HEK293 (cell line): ENCODE results near the gene FBH1.

Experiments used
- EGR2 ChIP-seq: fragments of 450-650 bp; formaldehyde crosslinking; IDR thresholded peaks from 2 replicates; pipeline ENCODE4 v1.5.1; 2016; ENCODE audit warnings: low read depth, missing biosample characterization, missing genetic modification characterization
- ELK4 ChIP-seq: IDR thresholded peaks from 2 replicates; pipeline ENCODE4 v1.6.1; 2011; ENCODE audit warnings: mild to moderate bottlenecking, low read depth, low read length, borderline replicate concordance
- GLIS1 ChIP-seq: fragments of 450-650 bp; formaldehyde crosslinking; IDR thresholded peaks from 2 replicates; pipeline ENCODE4 v1.5.1; 2016; ENCODE audit warnings: missing biosample characterization, missing genetic modification characterization
- TRIM28 ChIP-seq: IDR thresholded peaks from 2 replicates; pipeline ENCODE4 v1.6.1; 2011; ENCODE audit warnings: low read length, control low read depth, borderline replicate concordance
- WT1 ChIP-seq: fragments of 450-650 bp; formaldehyde crosslinking; IDR thresholded peaks from 2 replicates; pipeline ENCODE4 v1.5.1; 2016; ENCODE audit warnings: missing biosample characterization, missing genetic modification characterization
- YY2 ChIP-seq: fragments of 450-650 bp; formaldehyde crosslinking; IDR thresholded peaks from 2 replicates; pipeline ENCODE4 v1.5.1; 2016; ENCODE audit warnings: missing biosample characterization, missing genetic modification characterization
- ZBTB20 ChIP-seq: fragments of 450-650 bp; formaldehyde crosslinking; IDR thresholded peaks from 2 replicates; pipeline ENCODE4 v1.5.1; 2016; ENCODE audit warnings: missing biosample characterization, missing genetic modification characterization
- ZEB2 ChIP-seq: fragments of 450-650 bp; formaldehyde crosslinking; IDR thresholded peaks from 2 replicates; pipeline ENCODE4 v1.5.1; 2016; ENCODE audit warnings: missing biosample characterization, missing genetic modification characterization
- ZIC2 ChIP-seq: fragments of 450-650 bp; formaldehyde crosslinking; IDR thresholded peaks from 2 replicates; pipeline ENCODE4 v1.5.1; 2016; ENCODE audit warnings: missing biosample characterization, missing genetic modification characterization
- ZNF121 ChIP-seq: fragments of 450-650 bp; formaldehyde crosslinking; IDR thresholded peaks from 2 replicates; pipeline ENCODE4 v1.5.1; 2016; ENCODE audit warnings: missing biosample characterization, missing genetic modification characterization
- ZNF146 ChIP-seq: fragments of 450-650 bp; formaldehyde crosslinking; IDR thresholded peaks from 2 replicates; pipeline ENCODE4 v1.5.1; 2016; ENCODE audit warnings: missing biosample characterization, missing genetic modification characterization
- ZNF184 ChIP-seq: fragments of 450-650 bp; IDR thresholded peaks from 2 replicates; pipeline ENCODE4 v1.5.1; 2018; ENCODE audit warnings: missing biosample characterization, mild to moderate bottlenecking, missing genetic modification characterization
- ZNF223 ChIP-seq: fragments of 450-650 bp; formaldehyde crosslinking; IDR thresholded peaks from 2 replicates; pipeline ENCODE4 v1.5.1; 2016; ENCODE audit warnings: missing biosample characterization, missing genetic modification characterization
- ZNF341 ChIP-seq: fragments of 450-650 bp; formaldehyde crosslinking; IDR thresholded peaks from 2 replicates; pipeline ENCODE4; 2016; ENCODE audit warnings: low read depth, missing biosample characterization, missing genetic modification characterization
- ZNF394 ChIP-seq: fragments of 450-650 bp; formaldehyde crosslinking; IDR thresholded peaks from 2 replicates; pipeline ENCODE4 v1.5.1; 2016; ENCODE audit warnings: missing biosample characterization, missing genetic modification characterization, mild to moderate bottlenecking, moderate library complexity, borderline replicate concordance
- ZNF513 ChIP-seq: fragments of 450-650 bp; IDR thresholded peaks from 2 replicates; pipeline ENCODE4 v1.5.1; 2018; ENCODE audit warnings: missing biosample characterization, missing genetic modification characterization
- ZNF600 ChIP-seq: fragments of 450-650 bp; formaldehyde crosslinking; IDR thresholded peaks from 2 replicates; pipeline ENCODE4 v1.5.1; 2016; ENCODE audit warnings: missing biosample characterization, missing genetic modification characterization
- ZNF660 ChIP-seq: fragments of 450-650 bp; IDR thresholded peaks from 2 replicates; pipeline ENCODE4 v1.5.1; 2018; ENCODE audit warnings: missing biosample characterization, mild to moderate bottlenecking, missing genetic modification characterization
- ZNF707 ChIP-seq: fragments of 450-650 bp; formaldehyde crosslinking; IDR thresholded peaks from 2 replicates; pipeline ENCODE4 v1.5.1; 2016; ENCODE audit warnings: missing biosample characterization, missing genetic modification characterization
- ZNF76 ChIP-seq: fragments of 450-650 bp; formaldehyde crosslinking; IDR thresholded peaks from 2 replicates; pipeline ENCODE4; 2016; ENCODE audit warnings: low read depth, missing biosample characterization, missing genetic modification characterization, borderline replicate concordance
- ZNF785 ChIP-seq: fragments of 450-650 bp; formaldehyde crosslinking; IDR thresholded peaks from 2 replicates; pipeline ENCODE4 v1.5.1; 2016; ENCODE audit warnings: missing biosample characterization, missing genetic modification characterization
- ZNF792 ChIP-seq: fragments of 450-650 bp; formaldehyde crosslinking; IDR thresholded peaks from 2 replicates; pipeline ENCODE4 v1.5.1; 2016; ENCODE audit warnings: missing biosample characterization, missing genetic modification characterization
- ZSCAN16 ChIP-seq: fragments of 450-650 bp; formaldehyde crosslinking; IDR thresholded peaks from 2 replicates; pipeline ENCODE4 v1.5.1; 2016; ENCODE audit warnings: missing biosample characterization, missing genetic modification characterization
- TF ChIP-seq, protein P1 (sequence below): fragments of 450-650 bp; formaldehyde crosslinking; conservative IDR thresholded peaks from 2 replicates; pipeline ENCODE4 v1.5.1; 2016; ENCODE audit warnings: low read depth, missing biosample characterization, missing genetic modification characterization
- TF ChIP-seq, protein P2 (sequence below): fragments of 450-650 bp; formaldehyde crosslinking; IDR thresholded peaks from 2 replicates; pipeline ENCODE4 v1.5.1; 2016; ENCODE audit warnings: missing biosample characterization, missing genetic modification characterization
- TF ChIP-seq, protein P3 (sequence below): sonication (generic); formaldehyde crosslinking; IDR thresholded peaks from 2 replicates; pipeline ENCODE4 v1.8.1; 2022; ENCODE audit warnings: mild to moderate bottlenecking, moderate library complexity, missing genetic modification reagents

The FBH1 gene

DNA sequence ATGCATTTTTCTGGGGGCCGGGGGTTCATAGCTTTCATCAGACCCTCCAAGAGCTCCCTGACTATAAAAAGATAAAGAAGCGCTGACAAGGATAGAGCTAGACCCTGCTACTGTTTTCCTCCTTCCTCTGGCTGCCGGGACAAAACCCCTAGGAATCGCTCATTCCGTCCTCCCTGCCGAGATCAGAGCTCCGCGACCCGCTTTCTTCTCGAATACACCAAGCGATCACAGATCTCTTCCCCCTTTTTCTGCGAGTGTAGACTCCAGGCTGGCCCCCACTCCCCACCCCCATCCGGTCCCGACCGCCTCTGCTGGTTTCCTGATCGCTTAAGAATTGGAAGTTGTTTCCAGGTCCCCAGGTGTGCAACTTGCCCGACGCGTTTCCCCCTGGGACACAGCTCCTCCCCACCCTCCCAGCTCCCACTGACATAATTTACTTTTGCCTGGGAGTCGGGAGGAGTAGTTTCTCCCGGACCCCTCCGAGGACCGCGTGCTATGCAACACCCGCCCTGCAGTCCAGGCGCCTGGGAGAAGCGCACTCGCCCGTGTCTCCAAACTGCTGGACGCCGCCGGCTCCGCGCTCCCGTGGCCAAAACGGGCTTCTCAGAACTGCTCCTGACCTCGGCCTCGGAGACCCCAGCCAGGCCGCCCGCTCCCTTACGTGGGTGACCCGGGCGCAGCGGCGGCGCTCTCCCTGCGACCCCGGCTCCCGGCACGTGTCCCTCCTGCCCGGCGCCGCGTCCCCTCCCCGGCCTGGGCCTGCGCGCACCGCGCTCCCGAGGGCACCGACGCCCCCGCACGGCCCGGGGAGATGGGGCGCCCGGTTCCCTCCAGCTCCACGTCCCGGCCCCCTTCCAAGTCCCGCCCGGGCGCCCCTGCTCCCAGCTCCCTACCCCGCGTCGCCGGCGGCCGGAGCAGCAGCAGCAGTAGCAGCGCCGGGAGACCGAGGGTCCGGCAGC lies 86.7 kb downstream of the FBH1 start (continued):
- TF ChIP-seq ELK4, result no peak
- peak; percentile 13; the same call in 1 of the 2 replicates for TF ChIP-seq GLIS1 (tag by site-specific recombination)
- TF ChIP-seq ZNF223, result no peak
- TF ChIP-seq TRIM28, result no peak
- TF ChIP-seq ZNF660 (tag by site-specific recombination), result 0 out of 2 replicates have a peak, but pooled peaks have one; percentile 36
- TF ChIP-seq ZSCAN16 (tag by site-specific recombination), result no peak
- no peak for TF ChIP-seq EGR2 (tag by site-specific recombination)
- TF ChIP-seq ZNF785 (tag by site-specific recombination), result no peak
- no peak for TF ChIP-seq ZNF146 (tag by site-specific recombination)
- 0 out of 2 replicates have a peak, but pooled peaks have one; percentile 40 for TF ChIP-seq ZNF600
- TF ChIP-seq ZNF121 (tag by site-specific recombination), result no peak
- TF ChIP-seq ZNF792 (tag by site-specific recombination), result no peak
- no peak for TF ChIP-seq ZNF184 (tag by site-specific recombination)
- TF ChIP-seq ZNF76 (tag by site-specific recombination), result 0 out of 2 replicates have a peak, but pooled peaks have one; percentile 51
- TF ChIP-seq WT1 (tag by site-specific recombination), result peak; percentile 27
- TF ChIP-seq, protein P1, sequence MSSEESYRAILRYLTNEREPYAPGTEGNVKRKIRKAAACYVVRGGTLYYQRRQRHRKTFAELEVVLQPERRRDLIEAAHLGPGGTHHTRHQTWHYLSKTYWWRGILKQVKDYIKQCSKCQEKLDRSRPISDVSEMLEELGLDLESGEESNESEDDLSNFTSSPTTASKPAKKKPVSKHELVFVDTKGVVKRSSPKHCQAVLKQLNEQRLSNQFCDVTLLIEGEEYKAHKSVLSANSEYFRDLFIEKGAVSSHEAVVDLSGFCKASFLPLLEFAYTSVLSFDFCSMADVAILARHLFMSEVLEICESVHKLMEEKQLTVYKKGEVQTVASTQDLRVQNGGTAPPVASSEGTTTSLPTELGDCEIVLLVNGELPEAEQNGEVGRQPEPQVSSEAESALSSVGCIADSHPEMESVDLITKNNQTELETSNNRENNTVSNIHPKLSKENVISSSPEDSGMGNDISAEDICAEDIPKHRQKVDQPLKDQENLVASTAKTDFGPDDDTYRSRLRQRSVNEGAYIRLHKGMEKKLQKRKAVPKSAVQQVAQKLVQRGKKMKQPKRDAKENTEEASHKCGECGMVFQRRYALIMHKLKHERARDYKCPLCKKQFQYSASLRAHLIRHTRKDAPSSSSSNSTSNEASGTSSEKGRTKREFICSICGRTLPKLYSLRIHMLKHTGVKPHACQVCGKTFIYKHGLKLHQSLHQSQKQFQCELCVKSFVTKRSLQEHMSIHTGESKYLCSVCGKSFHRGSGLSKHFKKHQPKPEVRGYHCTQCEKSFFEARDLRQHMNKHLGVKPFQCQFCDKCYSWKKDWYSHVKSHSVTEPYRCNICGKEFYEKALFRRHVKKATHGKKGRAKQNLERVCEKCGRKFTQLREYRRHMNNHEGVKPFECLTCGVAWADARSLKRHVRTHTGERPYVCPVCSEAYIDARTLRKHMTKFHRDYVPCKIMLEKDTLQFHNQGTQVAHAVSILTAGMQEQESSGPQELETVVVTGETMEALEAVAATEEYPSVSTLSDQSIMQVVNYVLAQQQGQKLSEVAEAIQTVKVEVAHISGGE (tag by site-specific recombination), result peak; percentile 38; the same call in 1 of the 2 replicates
- no peak for TF ChIP-seq YY2
- TF ChIP-seq, protein P2, sequence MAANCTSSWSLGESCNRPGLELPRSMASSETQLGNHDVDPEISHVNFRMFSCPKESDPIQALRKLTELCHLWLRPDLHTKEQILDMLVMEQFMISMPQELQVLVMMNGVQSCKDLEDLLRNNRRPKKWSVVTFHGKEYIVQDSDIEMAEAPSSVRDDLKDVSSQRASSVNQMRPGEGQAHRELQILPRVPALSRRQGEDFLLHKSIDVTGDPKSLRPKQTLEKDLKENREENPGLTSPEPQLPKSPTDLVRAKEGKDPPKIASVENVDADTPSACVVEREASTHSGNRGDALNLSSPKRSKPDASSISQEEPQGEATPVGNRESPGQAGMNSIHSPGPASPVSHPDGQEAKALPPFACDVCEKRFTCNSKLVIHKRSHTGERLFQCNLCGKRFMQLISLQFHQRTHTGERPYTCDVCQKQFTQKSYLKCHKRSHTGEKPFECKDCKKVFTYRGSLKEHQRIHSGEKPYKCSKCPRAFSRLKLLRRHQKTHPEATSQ (tag by site-specific recombination), result 0 out of 2 replicates have a peak, but pooled peaks have one; percentile 15
- TF ChIP-seq ZBTB20 (tag by site-specific recombination), result peak; percentile 46; the same call in 1 of the 2 replicates
- TF ChIP-seq ZNF707 (tag by site-specific recombination), result no peak
- TF ChIP-seq ZEB2 (tag by site-specific recombination), result peak; percentile 51; the same call in 1 of the 2 replicates
- TF ChIP-seq, protein P3, sequence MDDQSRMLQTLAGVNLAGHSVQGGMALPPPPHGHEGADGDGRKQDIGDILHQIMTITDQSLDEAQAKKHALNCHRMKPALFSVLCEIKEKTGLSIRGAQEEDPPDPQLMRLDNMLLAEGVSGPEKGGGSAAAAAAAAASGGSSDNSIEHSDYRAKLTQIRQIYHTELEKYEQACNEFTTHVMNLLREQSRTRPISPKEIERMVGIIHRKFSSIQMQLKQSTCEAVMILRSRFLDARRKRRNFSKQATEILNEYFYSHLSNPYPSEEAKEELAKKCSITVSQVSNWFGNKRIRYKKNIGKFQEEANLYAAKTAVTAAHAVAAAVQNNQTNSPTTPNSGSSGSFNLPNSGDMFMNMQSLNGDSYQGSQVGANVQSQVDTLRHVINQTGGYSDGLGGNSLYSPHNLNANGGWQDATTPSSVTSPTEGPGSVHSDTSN, result no peak
- 0 out of 2 replicates have a peak, but pooled peaks have one; percentile 11 for TF ChIP-seq ZNF513
- peak; percentile 77 for TF ChIP-seq ZIC2
- peak; percentile 30; the same call in 1 of the 2 replicates for TF ChIP-seq ZNF394
- peak; percentile 10; the same call in 1 of the 2 replicates for TF ChIP-seq ZNF341 (tag by site-specific recombination)
- TF ChIP-seq, all 188 proteins: peak for 22
